ENCODE data around the gene AIMP2.
A peak's percentile ranks its signal among the peaks of the same experiment; 100 is the strongest.

The AIMP2 gene

GRCh38 chr7:6026820-6027311 lies 17.8 kb downstream of the AIMP2 start:
- 96% methylated on average over 12 of the region's 12 CpGs for WGBS
- no peak overlapping the region for H3K18ac ChIP-seq (ENCODE audit: low read depth in 1 of 2, low read length in 2 of 2)
- H3K79me1 ChIP-seq (replicated peaks; ENCODE audit: low read length, poor library complexity, severe bottlenecking), result peaks cover 41% of the 10 kb centered on the region
- H3K27ac ChIP-seq (ENCODE audit: low read length, poor library complexity, severe bottlenecking), result no peak overlapping the region
- no peaks in the 10 kb centered on the region for H3K27me3 ChIP-seq (ENCODE audit: control insufficient read depth in 1 of 2, insufficient read depth in 1 of 2, low read length in 2 of 2)
- peaks cover 4% of the 10 kb centered on the region for H3K4me1 ChIP-seq (ENCODE audit: control insufficient read depth, insufficient read depth, low read depth, low read length)
- H3K4me3 ChIP-seq (ENCODE audit: insufficient read depth in 1 of 2, low read depth in 1 of 2, low read length in 2 of 2), result peak overlapping the region in 1 of 2 experiments; percentile 39
- H3K9ac ChIP-seq (ENCODE audit: low read length), result no peak overlapping the region
- H2BK5ac ChIP-seq (ENCODE audit: low read depth, low read length, poor library complexity, severe bottlenecking), result no peak overlapping the region
- no peak overlapping the region for H2BK15ac ChIP-seq (ENCODE audit: low read depth, poor library complexity, severe bottlenecking)
- H3K36me3 ChIP-seq (ENCODE audit: control insufficient read depth in 1 of 2, insufficient read depth in 2 of 2, low read depth in 1 of 2, low read length in 2 of 2), result peaks cover 73 to 93% of the 10 kb centered on the region in 2 experiments
- H3K23ac ChIP-seq (ENCODE audit: low read length in 2 of 2), result no peak overlapping the region
- no peak for DNase-seq
- no peak overlapping the region for H2BK12ac ChIP-seq (ENCODE audit: low read length in 2 of 2)
- peak overlapping the region; percentile 47 for H4K91ac ChIP-seq (ENCODE audit: low read length)
- H2AK5ac ChIP-seq (ENCODE audit: low read length, severe bottlenecking), result no peak overlapping the region
- no peaks in the 10 kb centered on the region for H3K9me3 ChIP-seq (ENCODE audit: control insufficient read depth, low read length)
- no peak overlapping the region for H3K4me2 ChIP-seq (ENCODE audit: low read length, poor library complexity, severe bottlenecking)
- peak overlapping the region; percentile 53 for H4K8ac ChIP-seq (ENCODE audit: low read length)
- no peak overlapping the region for H3K4ac ChIP-seq (ENCODE audit: low read depth in 1 of 2, low read length in 2 of 2)
- no peak overlapping the region for H3K14ac ChIP-seq (ENCODE audit: low read length in 2 of 2)
- no peak overlapping the region for H2AFZ ChIP-seq (ENCODE audit: low read depth, low read length)
- no peak overlapping the region for H2BK120ac ChIP-seq (ENCODE audit: low read depth, low read length)

DNA sequence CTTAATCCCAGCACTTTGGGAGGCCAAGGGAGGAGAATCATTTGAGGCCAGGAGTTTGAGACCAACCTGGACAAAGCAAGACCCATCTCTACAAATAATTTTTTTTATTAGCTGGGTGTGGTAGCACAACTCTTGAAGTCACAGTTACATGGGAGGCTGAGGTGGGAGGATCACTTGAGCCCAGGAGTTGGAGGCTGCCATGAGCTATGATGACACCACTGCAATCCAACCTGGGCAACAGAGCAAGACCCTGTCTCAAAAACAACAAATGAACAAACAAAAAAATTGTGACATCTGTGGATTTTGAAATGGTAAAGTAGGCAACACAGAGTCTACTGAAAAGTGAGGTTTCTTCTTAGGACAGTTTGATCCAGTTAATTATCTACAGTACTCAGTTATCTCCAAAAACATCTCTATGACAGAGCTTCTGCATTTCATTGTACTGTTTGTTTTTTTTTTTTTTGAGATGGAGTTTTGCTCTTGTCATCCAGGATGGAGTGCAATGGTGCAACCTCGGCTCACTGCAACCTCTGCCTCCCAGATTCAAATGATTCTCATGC lies 18.8 kb downstream of the AIMP2 start:
- DNase-seq, result no peak
- Histone ChIP-seq H2AK5ac (ENCODE audit: low read length, severe bottlenecking) (no peak overlapping the region), H3K9ac (ENCODE audit: low read length) (no peak overlapping the region), H3K4me3 (ENCODE audit: insufficient read depth in 1 of 2, low read depth in 1 of 2, low read length in 2 of 2) (no peak overlapping the region), H2BK5ac (ENCODE audit: low read depth, low read length, poor library complexity, severe bottlenecking) (no peak overlapping the region), H3K4me2 (ENCODE audit: low read length, poor library complexity, severe bottlenecking) (no peak overlapping the region), H3K27me3 (ENCODE audit: control insufficient read depth in 1 of 2, insufficient read depth in 1 of 2, low read length in 2 of 2) (no peaks in the 10 kb centered on the region), H3K4me1 (ENCODE audit: control insufficient read depth, insufficient read depth, low read depth, low read length) (peaks cover 4% of the 10 kb centered on the region), H2BK12ac (ENCODE audit: low read length in 2 of 2) (no peak overlapping the region), H3K36me3 (ENCODE audit: control insufficient read depth in 1 of 2, insufficient read depth in 2 of 2, low read depth in 1 of 2, low read length in 2 of 2) (peaks cover 68 to 91% of the 10 kb centered on the region in 2 experiments), H2BK120ac (ENCODE audit: low read depth, low read length) (no peak overlapping the region), H4K91ac (ENCODE audit: low read length) (no peak overlapping the region), H3K14ac (ENCODE audit: low read length in 2 of 2) (no peak overlapping the region), H3K79me1 (replicated peaks; ENCODE audit: low read length, poor library complexity, severe bottlenecking) (peaks cover 44% of the 10 kb centered on the region), H3K27ac (ENCODE audit: low read length, poor library complexity, severe bottlenecking) (no peak overlapping the region), H4K8ac (ENCODE audit: low read length) (no peak overlapping the region), H3K23ac (ENCODE audit: low read length in 2 of 2) (no peak overlapping the region), H3K9me3 (ENCODE audit: control insufficient read depth, low read length) (no peaks in the 10 kb centered on the region), H3K4ac (ENCODE audit: low read depth in 1 of 2, low read length in 2 of 2) (no peak overlapping the region), H2AFZ (ENCODE audit: low read depth, low read length) (no peak overlapping the region), H2BK15ac (ENCODE audit: low read depth, poor library complexity, severe bottlenecking) (no peak overlapping the region), H3K18ac (ENCODE audit: low read depth in 1 of 2, low read length in 2 of 2) (no peak overlapping the region)
- no CpG with 5 or more reads among the region's 1 CpG for WGBS

- no peak overlapping the region for H4K8ac ChIP-seq (ENCODE audit: low read length)
- H2AFZ ChIP-seq (ENCODE audit: low read depth, low read length), result no peak overlapping the region
- no peak overlapping the region for H3K23ac ChIP-seq (ENCODE audit: low read length in 2 of 2)
- no peak overlapping the region for H2BK5ac ChIP-seq (ENCODE audit: low read depth, low read length, poor library complexity, severe bottlenecking)
- 97% methylated on average over 4 of the region's 5 CpGs for WGBS
- no peak overlapping the region for H3K4me2 ChIP-seq (ENCODE audit: low read length, poor library complexity, severe bottlenecking)
- no peak overlapping the region for H3K14ac ChIP-seq (ENCODE audit: low read length in 2 of 2)
- H3K27ac ChIP-seq (ENCODE audit: low read length, poor library complexity, severe bottlenecking), result no peak overlapping the region
- no peaks in the 10 kb centered on the region for H3K9me3 ChIP-seq (ENCODE audit: control insufficient read depth, low read length)
- H3K4me1 ChIP-seq (ENCODE audit: control insufficient read depth, insufficient read depth, low read depth, low read length), result peaks cover 4% of the 10 kb centered on the region
- H2BK120ac ChIP-seq (ENCODE audit: low read depth, low read length), result no peak overlapping the region
- no peak overlapping the region for H2BK12ac ChIP-seq (ENCODE audit: low read length in 2 of 2)
- H4K91ac ChIP-seq (ENCODE audit: low read length), result no peak overlapping the region
- no peak overlapping the region for H2AK5ac ChIP-seq (ENCODE audit: low read length, severe bottlenecking)
- H3K9ac ChIP-seq (ENCODE audit: low read length), result no peak overlapping the region
- no peak overlapping the region for H3K4me3 ChIP-seq (ENCODE audit: insufficient read depth in 1 of 2, low read depth in 1 of 2, low read length in 2 of 2)
- H2BK15ac ChIP-seq (ENCODE audit: low read depth, poor library complexity, severe bottlenecking), result no peak overlapping the region
- H3K79me1 ChIP-seq (replicated peaks; ENCODE audit: low read length, poor library complexity, severe bottlenecking), result peaks cover 40% of the 10 kb centered on the region
- H3K4ac ChIP-seq (ENCODE audit: low read depth in 1 of 2, low read length in 2 of 2), result no peak overlapping the region
- H3K18ac ChIP-seq (ENCODE audit: low read depth in 1 of 2, low read length in 2 of 2), result no peak overlapping the region
- peaks cover 64 to 90% of the 10 kb centered on the region in 2 experiments for H3K36me3 ChIP-seq (ENCODE audit: control insufficient read depth in 1 of 2, insufficient read depth in 2 of 2, low read depth in 1 of 2, low read length in 2 of 2)
- DNase-seq, result no peak
- H3K27me3 ChIP-seq (ENCODE audit: control insufficient read depth in 1 of 2, insufficient read depth in 1 of 2, low read length in 2 of 2), result no peaks in the 10 kb centered on the region
These were observed 19.5 kb downstream of the AIMP2 start for GRCh38 chr7:6028563-6028962.

GRCh38 chr7:6030988-6031387 lies 21.9 kb downstream of the AIMP2 start, which contains the start of gene ANKRD61:
ANKRD61 (plus strand) TSS chr7:6031376; CDS start chr7:6031376, 0 bp downstream.
- H2BK5ac ChIP-seq (ENCODE audit: low read depth, low read length, poor library complexity, severe bottlenecking), result no peak within 1 kb of the TSS

More at GRCh38 chr7:6030988-6031387, 21.9 kb downstream of the AIMP2 start, which contains the start of gene ANKRD61:
- no peak within 1 kb of the TSS for H3K4ac ChIP-seq (ENCODE audit: low read depth in 1 of 2, low read length in 2 of 2)
- H3K9ac ChIP-seq (ENCODE audit: low read length), result no peak within 1 kb of the TSS
- no peak within 1 kb of the TSS for H3K23ac ChIP-seq (ENCODE audit: low read length in 2 of 2)
- WGBS, result 96% methylated on average over 2 of the region's 2 CpGs
- H4K8ac ChIP-seq (ENCODE audit: low read length), result no peak within 1 kb of the TSS
- peaks cover 71 to 88% of the 10 kb centered on the region in 2 experiments for H3K36me3 ChIP-seq (ENCODE audit: control insufficient read depth in 1 of 2, insufficient read depth in 2 of 2, low read depth in 1 of 2, low read length in 2 of 2)
- no peak within 1 kb of the TSS for H2BK12ac ChIP-seq (ENCODE audit: low read length in 2 of 2)
- H2AK5ac ChIP-seq (ENCODE audit: low read length, severe bottlenecking), result no peak within 1 kb of the TSS
- H3K9me3 ChIP-seq (ENCODE audit: control insufficient read depth, low read length), result no peaks in the 10 kb centered on the region
- H2BK120ac ChIP-seq (ENCODE audit: low read depth, low read length), result no peak within 1 kb of the TSS
- no peak within 1 kb of the TSS for H2AFZ ChIP-seq (ENCODE audit: low read depth, low read length)
- no peak within 1 kb of the TSS for H4K91ac ChIP-seq (ENCODE audit: low read length)
- H3K4me2 ChIP-seq (ENCODE audit: low read length, poor library complexity, severe bottlenecking), result no peak within 1 kb of the TSS
- peaks cover 45% of the 10 kb centered on the region for H3K79me1 ChIP-seq (replicated peaks; ENCODE audit: low read length, poor library complexity, severe bottlenecking)
- H3K4me1 ChIP-seq (ENCODE audit: control insufficient read depth, insufficient read depth, low read depth, low read length), result peaks cover 4% of the 10 kb centered on the region
- no peak within 1 kb of the TSS for H2BK15ac ChIP-seq (ENCODE audit: low read depth, poor library complexity, severe bottlenecking)
- H3K18ac ChIP-seq (ENCODE audit: low read depth in 1 of 2, low read length in 2 of 2), result no peak within 1 kb of the TSS
- H3K4me3 ChIP-seq (ENCODE audit: insufficient read depth in 1 of 2, low read depth in 1 of 2, low read length in 2 of 2), result no peak within 1 kb of the TSS
- no peak for DNase-seq
- no peak within 1 kb of the TSS for H3K14ac ChIP-seq (ENCODE audit: low read length in 2 of 2)
- H3K27me3 ChIP-seq (ENCODE audit: control insufficient read depth in 1 of 2, insufficient read depth in 1 of 2, low read length in 2 of 2), result no peaks in the 10 kb centered on the region
- no peak within 1 kb of the TSS for H3K27ac ChIP-seq (ENCODE audit: low read length, poor library complexity, severe bottlenecking)

All from mesenchymal stem cell (in vitro differentiated cells and primary cell).